Mesenchymal stem cell (in vitro differentiated cells and primary cell): Measurements from ENCODE around the gene TMEM213.

Experiments
- DNase-seq: peaks from one replicate; pipeline ENCODE4 v3.0.0-alpha.2; 2013
- H2AFZ ChIP-seq: one replicate; pipeline ENCODE4 v1.6.1; 2013; ENCODE audit warnings: low read depth, mild to moderate bottlenecking, control low read depth, inconsistent platforms, low read length, moderate library complexity
- H2AK5ac ChIP-seq: 2 replicates; pipeline ENCODE4 v1.6.1; 2013; ENCODE audit warnings: low read length, moderate library complexity, mild to moderate bottlenecking, inconsistent platforms; ENCODE audit not compliant: severe bottlenecking
- H2BK120ac ChIP-seq: one replicate; pipeline ENCODE4 v1.6.1; 2013; ENCODE audit warnings: low read depth, mild to moderate bottlenecking, inconsistent platforms, low read length, moderate library complexity
- H2BK12ac ChIP-seq, 2 experiments: one replicate each; pipeline ENCODE4 v1.6.1; 2013; ENCODE audit warnings: inconsistent platforms in 2 of 2, low read length in 2 of 2, mild to moderate bottlenecking in 2 of 2, moderate library complexity in 2 of 2, control low read depth in 1 of 2
- H2BK15ac ChIP-seq: one replicate; pipeline ENCODE4 v1.6.1; 2013; ENCODE audit warnings: mild to moderate bottlenecking, low read depth, inconsistent platforms; ENCODE audit not compliant: poor library complexity, severe bottlenecking
- H2BK5ac ChIP-seq: 2 replicates; pipeline ENCODE4 v1.6.1; 2013; ENCODE audit warnings: low read depth, mild to moderate bottlenecking, low read length, control low read depth, inconsistent platforms; ENCODE audit not compliant: poor library complexity, severe bottlenecking
- H3K14ac ChIP-seq, 2 experiments: one replicate each; pipeline ENCODE4 v1.6.1; 2013; ENCODE audit warnings: inconsistent platforms in 2 of 2, low read length in 2 of 2, control low read depth in 1 of 2, mild to moderate bottlenecking in 1 of 2, moderate library complexity in 1 of 2
- H3K18ac ChIP-seq, 2 experiments: one replicate each; pipeline ENCODE4 v1.6.1; 2013; ENCODE audit warnings: inconsistent platforms in 2 of 2, low read length in 2 of 2, control low read depth in 1 of 2, low read depth in 1 of 2, mild to moderate bottlenecking in 1 of 2
- H3K23ac ChIP-seq, 2 experiments: one replicate each; pipeline ENCODE4 v1.6.1; 2013; ENCODE audit warnings: inconsistent platforms in 2 of 2, low read length in 2 of 2, mild to moderate bottlenecking in 2 of 2, moderate library complexity in 2 of 2, control low read depth in 1 of 2
- H3K27ac ChIP-seq: 2 replicates; pipeline ENCODE4 v1.5.1; 2013; ENCODE audit warnings: mild to moderate bottlenecking, moderate library complexity, low read length, control low read depth, inconsistent platforms; ENCODE audit not compliant: poor library complexity, severe bottlenecking
- H3K27me3 ChIP-seq, 2 experiments: 2 replicates each; pipeline versions ENCODE4 v1.6.1 to v1.7.0; 2013; ENCODE audit warnings: low read length in 2 of 2, mild to moderate bottlenecking in 2 of 2, moderate library complexity in 2 of 2, control low read depth in 1 of 2, inconsistent platforms in 1 of 2; ENCODE audit not compliant: control insufficient read depth in 1 of 2, insufficient read depth in 1 of 2
- H3K36me3 ChIP-seq, 2 experiments: 2 replicates each; pipeline versions ENCODE4 v1.6.1 to v1.7.0; 2013; ENCODE audit warnings: low read length in 2 of 2, control low read depth in 1 of 2, inconsistent platforms in 1 of 2, low read depth in 1 of 2, mild to moderate bottlenecking in 1 of 2; ENCODE audit not compliant: insufficient read depth in 2 of 2, control insufficient read depth in 1 of 2
- H3K4ac ChIP-seq, 2 experiments: one replicate each; pipeline ENCODE4 v1.6.1; 2013; ENCODE audit warnings: inconsistent platforms in 2 of 2, low read length in 2 of 2, mild to moderate bottlenecking in 2 of 2, moderate library complexity in 2 of 2, control low read depth in 1 of 2, low read depth in 1 of 2
- H3K4me1 ChIP-seq: 2 replicates; pipeline ENCODE4 v1.6.1; 2013; ENCODE audit warnings: low read depth, low read length, control low read depth; ENCODE audit not compliant: control insufficient read depth, insufficient read depth
- H3K4me2 ChIP-seq: 2 replicates; pipeline ENCODE4 v1.6.1; 2013; ENCODE audit warnings: low read length, mild to moderate bottlenecking, inconsistent platforms; ENCODE audit not compliant: poor library complexity, severe bottlenecking
- H3K4me3 ChIP-seq, 2 experiments: 2 replicates each; pipeline versions ENCODE4 v1.5.1 to v1.7.0; 2013; ENCODE audit warnings: low read length in 2 of 2, mild to moderate bottlenecking in 2 of 2, control low read depth in 1 of 2, low read depth in 1 of 2; ENCODE audit not compliant: insufficient read depth in 1 of 2
- H3K79me1 ChIP-seq: replicated peaks from 2 replicates; pipeline ENCODE4 v1.6.1; 2013; ENCODE audit warnings: mild to moderate bottlenecking, control low read depth, low read length, inconsistent platforms; ENCODE audit not compliant: poor library complexity, severe bottlenecking
- H3K9ac ChIP-seq: 2 replicates; pipeline ENCODE4 v1.7.0; 2013; ENCODE audit warnings: mild to moderate bottlenecking, low read length, moderate library complexity
- H3K9me3 ChIP-seq: 2 replicates; pipeline ENCODE4 v1.7.0; 2013; ENCODE audit warnings: mild to moderate bottlenecking, low read length; ENCODE audit not compliant: control insufficient read depth
- H4K8ac ChIP-seq: one replicate; pipeline ENCODE4 v1.6.1; 2013; ENCODE audit warnings: inconsistent platforms, mild to moderate bottlenecking, low read length, moderate library complexity
- H4K91ac ChIP-seq: one replicate; pipeline ENCODE4 v1.6.1; 2013; ENCODE audit warnings: mild to moderate bottlenecking, low read length, inconsistent platforms
- WGBS: methylation state at CpG from one replicate; pipeline ENCODE4 v1.1.7; 2013; ENCODE audit warnings: mixed read lengths; 5-methylcytosine and 5-hydroxymethylcytosine counted together

TMEM213 gene

GRCh38 chr7:138879356-138879755 lies 81.6 kb downstream of the TMEM213 start:
- Histone ChIP-seq H2BK120ac (no peak overlapping the region), H2AK5ac (no peak overlapping the region), H4K8ac (no peak overlapping the region), H3K4me1 (peaks cover 6% of the 10 kb centered on the region), H3K14ac (no peak overlapping the region), H3K36me3 (peaks cover 3 to 9% of the 10 kb centered on the region in 2 experiments), H3K23ac (no peak overlapping the region), H2BK15ac (no peak overlapping the region), H3K27ac (no peak overlapping the region), H2BK5ac (no peak overlapping the region), H2BK12ac (no peak overlapping the region), H3K79me1 (no peaks in the 10 kb centered on the region), H3K4ac (no peak overlapping the region), H3K4me3 (no peak overlapping the region), H4K91ac (no peak overlapping the region), H3K18ac (no peak overlapping the region), H3K4me2 (no peak overlapping the region), H3K9ac (no peak overlapping the region), H3K9me3 (no peaks in the 10 kb centered on the region), H3K27me3 (no peaks in the 10 kb centered on the region), H2AFZ (no peak overlapping the region)
- WGBS, result 87% methylated on average over 9 of the region's 10 CpGs
- DNase-seq, result no peak

GRCh38 chr7:138880881-138881578 lies 83.2 kb downstream of the TMEM213 start:
- Histone ChIP-seq H3K27ac (no peak overlapping the region), H4K91ac (no peak overlapping the region), H2BK5ac (no peak overlapping the region), H4K8ac (no peak overlapping the region), H3K9ac (peak overlapping the region; percentile 68), H2BK12ac (no peak overlapping the region), H2BK120ac (no peak overlapping the region), H3K18ac (no peak overlapping the region), H3K4me2 (no peak overlapping the region), H2AFZ (no peak overlapping the region), H3K27me3 (no peaks in the 10 kb centered on the region), H3K9me3 (no peaks in the 10 kb centered on the region), H2BK15ac (no peak overlapping the region), H3K23ac (no peak overlapping the region), H3K79me1 (no peaks in the 10 kb centered on the region), H3K14ac (no peak overlapping the region), H3K4me3 (peak overlapping the region in 1 of 2 experiments; percentile 45), H3K36me3 (peaks cover 3 to 9% of the 10 kb centered on the region in 2 experiments), H3K4ac (no peak overlapping the region), H2AK5ac (no peak overlapping the region), H3K4me1 (peaks cover 2% of the 10 kb centered on the region)
- 98% methylated on average over 13 of the region's 13 CpGs for WGBS
- no peak for DNase-seq

- 83% methylated on average over 6 of the region's 6 CpGs for WGBS
- Histone ChIP-seq H3K4ac (no peak overlapping the region), H3K79me1 (no peaks in the 10 kb centered on the region), H3K9me3 (no peaks in the 10 kb centered on the region), H2BK120ac (no peak overlapping the region), H2AFZ (no peak overlapping the region), H3K9ac (peak overlapping the region; percentile 68), H2BK12ac (no peak overlapping the region), H3K4me3 (peak overlapping the region in 1 of 2 experiments; percentile 45), H3K4me2 (no peak overlapping the region), H4K91ac (no peak overlapping the region), H3K4me1 (peaks cover 3% of the 10 kb centered on the region), H2BK5ac (no peak overlapping the region), H3K14ac (no peak overlapping the region), H3K18ac (no peak overlapping the region), H2AK5ac (no peak overlapping the region), H3K36me3 (peaks cover 3 to 9% of the 10 kb centered on the region in 2 experiments), H2BK15ac (no peak overlapping the region), H3K27me3 (no peaks in the 10 kb centered on the region), H3K27ac (no peak overlapping the region), H4K8ac (no peak overlapping the region), H3K23ac (no peak overlapping the region)
- DNase-seq, result no peak
These were observed 83.9 kb downstream of the TMEM213 start for GRCh38 chr7:138881579-138882188.

DNA sequence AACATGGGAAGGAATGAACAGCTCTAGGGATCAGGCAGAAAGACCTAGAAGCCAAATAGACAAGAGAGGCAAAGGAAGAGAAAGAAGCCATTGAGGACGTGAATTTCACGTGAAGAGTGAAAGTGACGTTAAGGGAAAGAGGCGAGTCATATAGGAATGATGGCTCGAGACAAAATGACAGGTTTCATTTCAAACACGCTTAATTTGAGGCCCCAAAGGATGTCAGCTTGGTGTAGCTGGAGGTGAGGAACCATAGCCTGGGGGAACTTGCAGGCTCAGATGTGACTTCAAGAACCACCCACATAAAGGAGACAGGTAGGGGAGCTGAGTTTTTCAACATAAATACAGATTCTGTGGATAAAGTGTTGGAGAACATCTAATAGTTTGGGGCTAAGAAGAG lies 84.5 kb downstream of the TMEM213 start:
- peaks cover 3 to 9% of the 10 kb centered on the region in 2 experiments for H3K36me3 ChIP-seq
- H3K18ac ChIP-seq, result no peak overlapping the region
- H2BK120ac ChIP-seq, result no peak overlapping the region
- no peak overlapping the region for H3K4ac ChIP-seq
- H3K27ac ChIP-seq, result no peak overlapping the region
- H2AK5ac ChIP-seq, result no peak overlapping the region
- H3K4me3 ChIP-seq, result no peak overlapping the region
- no peak overlapping the region for H4K8ac ChIP-seq
- H2BK12ac ChIP-seq, result no peak overlapping the region
- no peak overlapping the region for H3K14ac ChIP-seq
- H3K79me1 ChIP-seq, result no peaks in the 10 kb centered on the region
- peaks cover 3% of the 10 kb centered on the region for H3K4me1 ChIP-seq
- no peak overlapping the region for H2BK15ac ChIP-seq
- H4K91ac ChIP-seq, result no peak overlapping the region
- no peak overlapping the region for H2AFZ ChIP-seq
- no peaks in the 10 kb centered on the region for H3K9me3 ChIP-seq
- no peak for DNase-seq
- WGBS, result 96% methylated on average over 6 of the region's 6 CpGs
- H2BK5ac ChIP-seq, result no peak overlapping the region
- H3K9ac ChIP-seq, result no peak overlapping the region
- no peak overlapping the region for H3K4me2 ChIP-seq
- H3K23ac ChIP-seq, result no peak overlapping the region
- H3K27me3 ChIP-seq, result no peaks in the 10 kb centered on the region
